GM19023 (cell line): Measurements from ENCODE around the gene CHL1.

Source experiments
- ATAC-seq: cut with Tn5 transposase; IDR thresholded peaks from one replicate; pipeline ENCODE4 v1.9.1; 2021; ENCODE audit warnings: mild to moderate bottlenecking, moderate library complexity; ENCODE audit not compliant: unreplicated experiment

Gene CHL1

GRCh38 chr3:380801-381200 lies 184.2 kb downstream of the CHL1 start:
- no peak for ATAC-seq

DNA sequence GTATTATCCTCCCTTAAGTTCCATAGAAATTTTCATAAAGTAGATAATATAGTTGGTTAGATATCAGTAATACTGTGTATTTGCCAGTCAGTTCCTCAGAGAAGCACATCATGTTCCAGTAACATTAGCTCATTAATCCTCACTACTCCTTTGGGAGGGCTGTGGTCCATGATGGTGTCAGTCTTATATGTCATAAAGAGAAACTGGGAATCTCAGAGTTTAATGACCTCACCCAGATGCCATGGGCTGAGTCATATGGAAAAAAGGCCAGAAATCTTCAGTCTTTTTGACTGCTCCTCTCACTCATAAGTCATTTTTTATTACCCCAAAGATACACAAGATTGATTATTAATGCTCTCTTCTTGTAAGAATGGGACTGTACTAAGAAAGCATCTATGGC lies 188.6 kb downstream of the CHL1 start:
- ATAC-seq: no peak

DNA sequence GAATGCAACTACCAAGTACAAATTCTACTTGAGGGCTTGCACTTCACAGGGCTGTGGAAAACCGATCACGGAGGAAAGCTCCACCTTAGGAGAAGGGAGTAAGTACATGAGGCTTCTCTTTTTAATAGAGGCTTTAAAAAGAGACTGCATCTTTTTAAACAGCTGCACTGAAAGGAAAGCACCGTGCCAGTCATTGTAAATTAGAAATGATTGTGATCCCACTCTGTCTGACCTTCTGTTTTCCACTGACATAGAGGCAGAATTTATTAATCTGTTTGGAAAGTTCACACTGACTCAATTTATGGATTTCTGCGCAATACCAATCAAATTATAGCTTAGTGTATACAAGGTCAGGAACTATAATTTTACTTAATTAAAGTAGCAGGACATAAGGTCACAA lies 198.2 kb downstream of the CHL1 start:
- no peak for ATAC-seq

DNA sequence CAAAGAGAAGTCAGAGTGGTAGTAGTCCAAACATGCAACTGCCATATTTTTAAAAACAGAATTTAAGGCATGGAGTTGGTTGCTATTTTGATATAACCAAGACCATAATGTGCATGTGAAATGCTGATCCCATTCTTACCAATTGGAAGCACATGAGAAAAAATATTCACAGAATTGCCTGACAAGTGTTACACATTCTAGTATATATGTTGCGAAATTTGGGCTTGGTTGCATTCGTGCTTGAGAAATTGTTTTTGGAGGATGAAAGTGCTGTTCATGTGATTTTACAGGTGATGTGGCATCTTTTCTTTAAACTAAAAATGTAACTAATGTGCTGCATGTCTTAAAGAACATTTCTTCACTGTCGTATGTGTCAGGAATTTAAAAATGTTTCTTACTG lies 199.7 kb downstream of the CHL1 start:
- no peak for ATAC-seq

DNA sequence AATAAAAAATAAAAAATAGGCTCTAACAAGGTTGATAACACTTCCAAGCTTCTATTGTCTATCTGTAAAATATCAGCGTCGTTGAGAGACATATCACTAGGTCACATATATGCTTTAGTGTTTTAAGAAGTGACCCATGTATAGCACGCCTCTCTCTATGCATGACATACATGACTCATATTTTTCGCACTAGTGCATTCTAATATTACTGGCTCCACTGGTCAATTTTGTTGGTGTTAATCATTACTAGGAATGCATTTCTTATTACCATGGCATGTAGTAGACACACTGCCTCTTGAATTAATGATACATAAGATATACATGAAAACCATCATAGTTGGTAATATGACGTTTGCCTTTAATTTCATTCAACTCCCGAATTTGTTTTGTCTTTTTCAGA lies 203.1 kb downstream of the CHL1 start:
- ATAC-seq: no peak

GRCh38 chr3:403826-404225 lies 207.3 kb downstream of the CHL1 start:
- ATAC-seq: no peak

GRCh38 chr3:409011-409410 lies 212.4 kb downstream of the CHL1 start:
- ATAC-seq: no peak

DNA sequence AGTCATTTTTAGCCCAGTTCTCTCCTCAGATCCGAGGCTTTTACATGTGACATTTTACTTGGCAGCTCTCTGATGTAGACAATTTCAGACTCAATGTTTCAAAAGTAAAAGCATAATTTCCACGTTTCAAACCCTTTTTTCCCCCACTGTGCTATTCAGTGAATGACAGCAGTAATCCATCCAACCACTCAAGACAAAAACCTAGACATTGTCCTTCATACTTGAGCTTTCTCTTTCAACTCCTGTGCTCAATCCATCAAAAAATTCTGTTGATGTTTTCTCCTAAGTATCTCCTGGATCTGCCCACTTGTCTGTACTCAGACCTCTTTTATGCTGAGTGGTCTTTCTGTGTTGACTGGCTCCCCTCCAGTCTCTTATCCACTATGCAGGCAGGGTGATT lies 214.7 kb downstream of the CHL1 start:
- no peak for ATAC-seq

DNA sequence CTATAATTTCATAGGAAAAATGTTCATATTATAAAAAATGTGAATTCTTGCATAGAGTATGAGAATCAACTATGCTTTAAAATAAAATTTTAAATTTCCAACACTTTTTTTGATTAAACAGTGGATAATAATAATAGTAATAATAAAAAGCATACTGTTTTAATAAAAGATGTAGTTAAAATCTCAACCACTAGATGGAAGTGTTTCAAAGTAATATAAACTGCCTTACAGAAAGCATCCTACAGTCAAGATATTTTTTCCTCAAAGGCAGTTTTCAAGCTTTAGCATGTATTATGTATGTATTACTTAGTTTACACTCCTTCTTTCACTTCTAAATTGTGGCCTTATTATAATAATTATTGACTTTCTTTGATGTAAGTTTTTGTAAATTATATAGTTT lies 217.5 kb downstream of the CHL1 start:
- ATAC-seq: no peak

DNA sequence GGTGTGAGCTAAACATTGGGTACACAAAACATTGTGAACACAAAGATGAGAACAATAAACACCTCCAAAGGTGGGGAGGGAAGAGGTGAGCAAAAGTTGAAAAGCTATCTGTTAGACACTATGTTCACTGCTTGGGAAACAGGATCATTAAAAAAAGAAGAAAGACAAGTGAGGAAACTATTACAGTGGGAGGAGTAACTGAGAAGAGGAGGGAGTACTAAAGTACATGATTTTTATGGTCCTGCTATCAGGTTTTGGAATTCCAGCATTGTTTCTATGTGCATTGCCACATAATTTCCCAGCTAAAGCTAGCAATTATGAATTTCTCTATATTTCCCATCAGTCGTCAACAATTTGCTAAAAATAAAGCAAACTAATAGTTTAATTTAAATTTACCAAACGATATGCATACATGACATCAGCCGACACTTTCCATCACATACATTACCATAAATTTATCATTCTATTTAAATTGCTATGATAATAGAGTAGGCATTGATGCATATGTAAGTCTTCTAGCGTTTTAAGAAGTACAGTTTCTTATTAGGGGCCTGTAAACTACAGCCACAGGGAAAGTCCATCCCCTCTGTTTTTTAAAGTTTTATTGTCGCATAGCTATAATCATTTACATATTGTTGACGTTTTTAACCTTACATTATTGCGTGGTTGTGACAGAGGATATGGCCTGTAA lies 221.8 kb downstream of the CHL1 start:
- no peak for ATAC-seq

- ATAC-seq: no peak
Observed at GRCh38 chr3:420584-420983, 224.0 kb downstream of the CHL1 start.

DNA sequence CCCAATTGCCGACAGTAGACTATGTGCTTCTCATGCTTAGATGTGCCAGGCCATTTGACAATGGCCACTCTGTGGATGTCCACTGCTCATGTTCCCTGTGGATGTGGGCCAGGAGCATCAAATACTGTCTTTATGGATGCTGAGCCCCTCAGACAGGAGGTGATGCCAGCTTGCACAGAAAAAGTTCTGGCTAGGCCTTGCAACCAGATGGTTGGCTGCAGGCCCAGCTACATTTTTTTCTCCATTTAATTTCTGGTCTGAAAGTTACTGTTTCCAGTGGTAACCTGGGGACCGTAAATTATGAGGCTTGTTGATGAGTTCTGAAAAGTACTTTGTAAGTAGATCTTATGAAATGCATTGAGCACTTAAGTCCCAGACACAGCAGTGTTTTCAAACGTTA lies 228.5 kb downstream of the CHL1 start:
- no peak for ATAC-seq

DNA sequence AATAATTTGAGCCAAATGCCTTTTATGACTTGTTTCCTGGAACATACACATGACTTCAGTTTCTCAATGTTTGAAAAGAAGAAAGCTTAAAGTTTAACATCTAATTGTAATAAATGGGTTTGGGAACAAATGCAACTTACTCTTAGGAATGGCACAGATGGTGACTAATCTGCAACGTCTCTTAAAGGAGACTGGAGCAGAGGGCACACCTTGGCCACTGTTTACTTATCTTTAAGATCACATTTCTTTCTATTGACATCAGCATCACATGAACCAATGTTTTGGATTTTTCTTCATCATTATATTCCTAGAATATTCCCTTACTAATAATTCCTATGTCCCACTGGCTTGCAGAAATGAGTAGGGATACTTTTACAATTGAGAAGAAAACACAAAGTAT lies 229.5 kb downstream of the CHL1 start:
- no peak for ATAC-seq

DNA sequence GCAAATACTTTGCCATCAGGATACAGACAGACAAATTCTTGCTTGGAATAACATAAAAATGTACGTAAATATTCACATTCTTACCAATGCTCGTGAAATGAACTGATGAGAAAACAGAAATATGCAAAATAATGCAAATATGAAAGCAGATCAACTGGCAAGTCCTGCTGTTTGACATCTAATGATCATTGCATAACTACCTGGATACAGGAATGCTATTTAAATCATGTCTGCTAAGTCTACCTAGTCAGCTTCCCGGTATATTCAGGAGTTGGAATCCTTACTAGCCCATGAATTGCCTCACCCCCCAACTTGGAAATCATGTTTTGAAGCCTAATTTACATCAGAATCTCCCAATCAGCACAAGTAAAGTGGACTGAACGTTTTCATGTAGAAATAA lies 230.6 kb downstream of the CHL1 start:
- no peak for ATAC-seq

- no peak for ATAC-seq
Observed at GRCh38 chr3:430186-430585, 233.6 kb downstream of the CHL1 start.

GRCh38 chr3:435161-435560 lies 238.6 kb downstream of the CHL1 start:
- ATAC-seq: no peak

GRCh38 chr3:436053-436452 lies 239.5 kb downstream of the CHL1 start:
- ATAC-seq: no peak

DNA sequence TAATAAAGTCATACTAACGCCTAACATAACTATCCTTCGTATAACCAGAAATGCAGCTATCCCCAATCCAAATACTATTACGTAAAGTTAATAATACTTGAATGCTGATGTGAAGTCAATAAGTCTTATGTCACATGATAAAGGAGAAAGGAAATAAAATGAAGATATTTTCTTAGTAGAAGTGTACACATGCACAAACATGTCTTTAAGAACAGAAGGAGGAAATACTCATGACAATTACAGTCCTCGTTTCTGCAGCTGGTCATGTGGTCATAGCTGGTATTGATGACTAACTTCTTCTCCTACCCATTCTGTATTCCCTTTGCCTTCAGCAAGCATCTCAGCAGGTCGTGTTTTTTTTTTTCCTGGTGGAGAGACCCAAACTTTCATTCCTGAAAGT lies 244.3 kb downstream of the CHL1 start:
- ATAC-seq: no peak

- no peak for ATAC-seq
Observed at GRCh38 chr3:445960-446359, 249.4 kb downstream of the CHL1 start.

GRCh38 chr3:447671-448070 lies 251.1 kb downstream of the CHL1 start:
- no peak for ATAC-seq

DNA sequence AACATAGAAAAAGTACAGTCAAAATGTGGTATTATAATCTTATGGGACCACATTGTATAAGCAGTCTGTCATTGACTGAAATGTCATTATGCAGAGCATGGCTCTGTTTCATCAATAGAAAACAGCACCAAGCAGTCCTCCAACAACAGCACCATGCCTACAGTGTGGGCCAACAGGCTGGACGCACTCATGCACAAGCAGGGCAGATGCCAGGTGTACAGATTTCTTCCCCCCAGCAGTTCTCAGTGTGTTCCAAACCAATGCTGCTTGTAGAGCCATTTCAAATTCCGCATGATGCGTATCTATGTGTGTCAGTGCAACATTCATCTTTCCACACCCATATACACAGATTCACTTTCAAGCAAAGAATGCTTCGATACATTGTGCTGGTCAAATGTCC lies 253.1 kb downstream of the CHL1 start:
- ATAC-seq: no peak

DNA sequence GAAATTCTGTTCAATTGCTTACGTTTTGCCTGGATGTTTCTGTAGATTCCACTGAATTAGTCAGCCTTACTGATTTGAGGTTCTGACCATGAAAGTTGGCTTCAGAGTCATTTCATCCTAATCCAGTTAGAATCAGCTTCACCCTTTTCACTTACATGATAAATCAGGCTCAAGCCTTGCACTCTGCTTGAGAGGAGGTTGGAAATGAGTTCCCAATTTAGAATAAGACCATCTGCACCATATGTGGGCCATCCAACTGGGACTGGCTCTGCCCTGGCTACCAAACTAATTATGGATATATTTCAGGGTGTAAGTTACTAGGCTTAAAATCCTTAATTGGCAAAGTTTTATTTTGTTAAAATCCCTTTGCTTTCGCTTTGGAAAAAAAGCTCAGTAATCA lies 255.7 kb downstream of the CHL1 start:
- no peak for ATAC-seq

GRCh38 chr3:453106-453505 lies 256.5 kb downstream of the CHL1 start:
- no peak for ATAC-seq
